Ovary (tissue), 9 donors: ENCODE measurements around the gene ALPP. TPM values are rescaled to one million over a fixed set of nuclear protein-coding genes. Genes with fewer than 3 reads are reported as not detected.

Source experiments
- DNase-seq, 5 donors: peaks; one replicate each; pipeline ENCODE4 v3.0.0-alpha.2; 2019 to 2020
- H3K27ac ChIP-seq, 2 donors: fragments of 200-600 bp; one replicate each; pipeline versions ENCODE4 v1.5.1 to v1.8.0; 2019 to 2022
- H3K27me3 ChIP-seq: fragments of 200-600 bp; one replicate; pipeline ENCODE4 v1.8.0; 2022
- H3K36me3 ChIP-seq: fragments of 200-600 bp; sonication (generic); one replicate; pipeline ENCODE4 v1.5.1; 2019
- H3K4me1 ChIP-seq: one replicate; pipeline ENCODE4 v1.8.1; 2013; ENCODE audit warnings: mild to moderate bottlenecking, moderate library complexity; ENCODE audit not compliant: insufficient read depth
- H3K4me3 ChIP-seq: fragments of 200-600 bp; sonication (generic); one replicate; pipeline ENCODE4 v1.5.1; 2017
- H3K9me3 ChIP-seq, 2 donors: fragments of 200-600 bp in 1 of 2; sonication (generic) in 1 of 2; one replicate each; pipeline versions ENCODE4 v1.5.1 to v1.8.1; 2013 to 2019; ENCODE audit warnings: mild to moderate bottlenecking in 1 of 2, moderate library complexity in 1 of 2
- EP300 ChIP-seq: sonication (generic); formaldehyde crosslinking; IDR thresholded peaks from one replicate; pipeline ENCODE4 v1.6.1; 2017; ENCODE audit warnings: antibody characterized with exemption
- POLR2A ChIP-seq: fragments of 450-650 bp; IDR thresholded peaks from one replicate; pipeline ENCODE4 v1.6.1; 2017; ENCODE audit warnings: antibody characterized with exemption, mild to moderate bottlenecking, moderate library complexity
- WGBS, 3 donors: extraction: QIAGEN DNeasy Blood & Tissue Kit in 1 of 3; methylation state at CpG; one replicate each; pipeline versions ENCODE4 v1.1.5 to v1.1.7; 2013 to 2017; 5-methylcytosine and 5-hydroxymethylcytosine counted together
- intact Hi-C, 4 donors: fragments of 100-400 bp; cut with DNase I; formaldehyde crosslinking; loops; one replicate each; pipeline versions ENCODE4 v1.11.0 to v1.15.1; 2022 to 2023
- polyA plus RNA-seq, 2 donors: library from polyadenylated mRNA; stranded (reverse); fragments of 200-250 nt in 1 of 2; fragments of 350-450 nt in 1 of 2; fragmentation: Illumina TruSeq in 1 of 2; extraction: RNeasy Lipid Tissue Mini Kit (QIAGEN cat#74804) in 1 of 2; gene quantifications; one replicate each; pipeline ENCODE4 v1.2.3, GENCODE V29; 2013 to 2014
- total RNA-seq, 7 donors: library from RNA; depleted of rRNA in 2 of 7; stranded (reverse); fragments of >200 nt in 2 of 7; fragmentation: NEBNext Ultra II Directional in 3 of 7; extraction: Animal tissue kit (Norgen Biotek cat#: 25700) in 3 of 7; gene quantifications; one replicate each; pipeline versions ENCODE4 v1.1.0 to v1.2.4, GENCODE V29; 2016 to 2023
- TF ChIP-seq, protein P1 (sequence below), 3 donors: fragments of 450-650 bp in 2 of 3; fragments of 200-600 bp in 1 of 3; IDR thresholded peaks; one replicate each; pipeline versions ENCODE4 v1.5.1 to v1.8.0; 2016 to 2022; ENCODE audit warnings: antibody characterized with exemption in 3 of 3, mild to moderate bottlenecking in 1 of 3
- donor health status: DM: no; HTN: no; CAD: no; lungs with moderate emphysema.
- donor health status: DM: no; HTN: no; CAD: no.
- donor health status: Bipolar disorder and iron deficiency.
- donor health status: DM: yes; HTN: yes; CAD: no.
- donor health status: DM: no; HTN: no; CAD: no.
- donor health status: DM: yes; HTN: yes; CAD: no.

The ALPP gene
- total and polyA plus RNA-seq, 9 donors: 0.20 to 21.6 (median 8.5) TPM; not detected in 4

DNA sequence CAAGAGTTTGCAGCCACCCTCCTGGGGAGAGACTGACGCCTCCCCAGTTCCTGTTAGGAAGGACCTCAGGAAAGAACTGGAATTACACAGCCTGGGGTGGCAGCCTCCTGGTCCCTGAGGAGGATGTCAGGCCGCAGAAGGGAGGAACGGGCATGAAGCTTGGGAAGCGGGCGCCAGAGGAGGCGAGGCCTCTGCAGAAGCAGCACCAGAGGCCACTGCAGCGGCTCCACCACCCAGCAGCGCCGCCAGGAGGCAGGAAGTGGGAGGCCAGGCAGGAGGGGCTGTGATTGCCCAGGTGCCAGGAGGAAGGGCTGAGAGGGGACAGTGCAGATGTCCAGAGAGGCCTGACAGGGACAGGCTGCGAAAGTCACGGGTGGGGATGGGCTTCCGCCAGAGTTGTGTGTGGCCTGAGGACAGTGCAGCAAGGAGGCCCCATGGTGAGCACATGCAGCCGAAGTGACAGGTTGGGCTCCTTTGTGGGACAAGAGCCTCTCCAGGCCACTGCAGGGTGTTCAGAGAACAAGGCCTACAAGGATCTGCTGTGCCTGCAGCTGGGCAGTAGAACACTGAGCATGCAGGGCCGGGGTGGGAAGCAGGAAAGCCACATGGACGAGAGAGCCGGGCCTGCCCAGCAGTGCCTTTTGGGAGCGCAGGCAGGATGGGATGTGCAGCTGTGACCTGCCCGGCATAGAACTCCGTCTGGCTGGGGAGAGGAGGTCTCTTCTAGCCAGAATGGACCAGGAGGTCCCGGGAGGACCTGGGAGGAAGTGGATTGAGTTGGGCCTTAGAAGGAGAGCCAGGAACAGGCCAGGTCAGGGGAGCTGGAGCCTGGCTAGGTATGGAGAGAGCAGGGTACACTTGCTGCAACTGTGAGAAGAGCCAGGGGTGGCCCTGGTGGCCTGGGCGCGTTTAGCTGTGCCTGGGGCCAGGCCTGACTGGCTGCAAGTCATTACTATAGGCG is 39.1 kb upstream of the ALPP start:
- intact Hi-C loops: no loop called here
- no peak for TF ChIP-seq POLR2A
- TF ChIP-seq, protein P1, sequence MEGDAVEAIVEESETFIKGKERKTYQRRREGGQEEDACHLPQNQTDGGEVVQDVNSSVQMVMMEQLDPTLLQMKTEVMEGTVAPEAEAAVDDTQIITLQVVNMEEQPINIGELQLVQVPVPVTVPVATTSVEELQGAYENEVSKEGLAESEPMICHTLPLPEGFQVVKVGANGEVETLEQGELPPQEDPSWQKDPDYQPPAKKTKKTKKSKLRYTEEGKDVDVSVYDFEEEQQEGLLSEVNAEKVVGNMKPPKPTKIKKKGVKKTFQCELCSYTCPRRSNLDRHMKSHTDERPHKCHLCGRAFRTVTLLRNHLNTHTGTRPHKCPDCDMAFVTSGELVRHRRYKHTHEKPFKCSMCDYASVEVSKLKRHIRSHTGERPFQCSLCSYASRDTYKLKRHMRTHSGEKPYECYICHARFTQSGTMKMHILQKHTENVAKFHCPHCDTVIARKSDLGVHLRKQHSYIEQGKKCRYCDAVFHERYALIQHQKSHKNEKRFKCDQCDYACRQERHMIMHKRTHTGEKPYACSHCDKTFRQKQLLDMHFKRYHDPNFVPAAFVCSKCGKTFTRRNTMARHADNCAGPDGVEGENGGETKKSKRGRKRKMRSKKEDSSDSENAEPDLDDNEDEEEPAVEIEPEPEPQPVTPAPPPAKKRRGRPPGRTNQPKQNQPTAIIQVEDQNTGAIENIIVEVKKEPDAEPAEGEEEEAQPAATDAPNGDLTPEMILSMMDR (IDR thresholded peaks at IDR 0.05): no peak
- no peak for TF ChIP-seq EP300
- no peaks in the 10 kb centered on the region for H3K9me3 ChIP-seq
- H3K27ac ChIP-seq: no peak overlapping the region
- H3K27me3 ChIP-seq: no peaks in the 10 kb centered on the region
- H3K36me3 ChIP-seq: no peaks in the 10 kb centered on the region
- H3K4me1 ChIP-seq: no peaks in the 10 kb centered on the region
- WGBS, 3 donors: 84 to 88% (median 85%) methylated on average over 23 of the region's 23 CpGs
- no peak overlapping the region for H3K4me3 ChIP-seq
- peak in 2 of 5 donors; percentile 16 to 28 for DNase-seq

DNA sequence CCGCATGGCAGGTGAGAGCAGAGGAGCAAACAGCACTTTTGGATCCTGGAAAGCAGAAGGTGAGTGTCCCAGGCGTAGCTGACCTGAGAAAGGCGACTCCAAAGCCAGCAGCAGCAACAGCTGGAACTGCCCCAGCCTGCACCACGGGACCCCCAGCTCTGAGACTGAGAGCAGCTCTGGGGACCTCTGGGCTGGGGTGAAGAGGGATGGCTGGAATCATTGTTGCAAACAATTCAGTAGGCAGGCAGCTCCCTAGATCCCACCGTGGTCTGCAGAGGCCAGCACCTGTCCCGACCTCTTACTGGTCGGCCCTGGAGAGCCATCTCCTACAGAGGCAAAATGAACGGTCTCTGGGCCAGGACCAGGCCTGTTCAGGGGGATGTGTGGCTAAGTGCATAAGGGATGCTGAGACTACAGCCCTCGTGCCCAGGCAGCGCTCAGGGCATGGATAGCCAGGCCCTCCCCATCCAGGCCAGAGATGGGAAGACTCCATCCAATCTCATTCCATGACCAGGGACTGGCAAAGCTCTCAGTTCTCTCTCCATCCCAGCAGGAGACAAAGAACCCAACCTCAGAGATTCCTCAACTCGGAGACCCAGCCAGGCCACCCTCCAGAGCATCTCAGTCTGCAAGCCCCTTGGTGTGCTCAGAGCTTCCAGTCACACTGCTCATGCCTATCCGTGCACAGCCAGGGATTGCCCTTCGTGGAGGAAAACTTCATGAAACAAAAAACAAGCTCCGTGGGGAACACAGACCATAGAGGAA is 38.2 kb upstream of the ALPP start:
- Histone ChIP-seq H3K4me3 (no peak overlapping the region), H3K27me3 (no peaks in the 10 kb centered on the region), H3K9me3 (no peaks in the 10 kb centered on the region), H3K27ac (no peak overlapping the region), H3K4me1 (no peaks in the 10 kb centered on the region), H3K36me3 (no peaks in the 10 kb centered on the region)
- WGBS, 3 donors: 87 to 94% (median 88%) methylated on average over 14 of the region's 14 CpGs
- no peak for TF ChIP-seq POLR2A
- TF ChIP-seq EP300: no peak
- TF ChIP-seq, protein P1 (IDR thresholded peaks at IDR 0.05): no peak
- DNase-seq: peak in 2 of 5 donors; percentile 8 to 21
- intact Hi-C loops: no loop called here

DNA sequence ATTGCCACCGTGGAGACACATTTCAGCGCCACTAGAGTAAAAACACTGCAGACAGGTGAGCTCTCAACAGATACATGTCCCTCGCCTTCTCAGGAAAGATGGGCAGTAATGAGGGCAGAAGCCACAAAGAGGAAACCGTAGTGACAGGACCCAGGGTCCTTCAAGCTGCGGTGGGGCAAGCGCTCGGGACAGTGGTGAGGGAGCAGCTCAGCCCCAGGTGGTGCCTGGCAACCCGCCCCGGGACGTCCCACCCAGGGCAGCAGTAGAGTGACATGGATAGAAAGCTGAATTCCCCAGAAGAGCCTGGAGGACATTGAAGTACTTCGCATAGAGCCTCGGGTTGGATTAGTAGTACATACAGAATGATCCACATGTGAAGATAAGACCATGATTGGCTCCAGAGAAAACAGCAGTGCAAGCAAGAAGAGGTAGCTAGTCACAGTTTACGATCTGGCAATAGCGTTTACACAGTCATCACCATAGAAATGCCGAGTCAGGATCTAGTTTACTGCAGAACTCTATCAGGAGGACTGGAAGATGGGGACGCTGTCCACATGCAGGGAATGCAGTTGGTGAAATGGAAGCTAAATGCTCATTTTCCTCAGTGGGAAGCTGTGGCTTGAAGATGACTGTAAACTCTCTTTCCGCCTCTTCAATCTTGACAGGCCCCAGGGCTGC is 37.4 kb upstream of the ALPP start:
- Histone ChIP-seq H3K36me3 (no peaks in the 10 kb centered on the region), H3K4me3 (no peak overlapping the region), H3K9me3 (no peaks in the 10 kb centered on the region), H3K27me3 (no peaks in the 10 kb centered on the region), H3K27ac (no peak overlapping the region), H3K4me1 (no peaks in the 10 kb centered on the region)
- TF ChIP-seq EP300 (no peak), POLR2A (no peak)
- TF ChIP-seq, protein P1 (IDR thresholded peaks at IDR 0.05): no peak
- DNase-seq: peak in 1 of 5 donors; percentile 21
- intact Hi-C loops: no loop called here
- 77 to 84% (median 82%) methylated on average over 17 of the region's 17 CpGs for WGBS, 3 donors

DNA sequence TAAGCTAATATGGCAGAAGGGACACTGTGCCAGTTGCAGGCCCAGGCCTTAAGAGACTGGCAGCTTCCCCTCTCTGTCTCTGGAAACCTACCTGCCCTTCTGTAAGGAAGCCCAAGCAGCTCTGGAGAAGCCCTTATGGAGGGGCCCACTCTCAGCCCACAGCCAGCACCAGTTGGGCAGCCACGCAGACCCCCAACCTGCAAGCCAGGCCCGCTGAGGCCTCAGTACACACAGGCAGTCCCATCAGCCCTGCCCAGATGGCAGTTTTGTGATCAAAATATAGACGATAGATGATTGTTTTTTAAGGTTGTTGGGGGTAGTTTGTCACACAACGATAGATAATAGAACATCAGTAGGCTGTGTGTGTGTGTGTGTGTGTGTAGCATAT is 36.8 kb upstream of the ALPP start:
- H3K4me3 ChIP-seq: no peak overlapping the region
- H3K4me1 ChIP-seq: no peaks in the 10 kb centered on the region
- no peaks in the 10 kb centered on the region for H3K27me3 ChIP-seq
- no peak overlapping the region for H3K27ac ChIP-seq
- WGBS, 3 donors: 85 to 90% (median 89%) methylated on average over 4 of the region's 4 CpGs
- no peak for TF ChIP-seq EP300
- H3K9me3 ChIP-seq: no peaks in the 10 kb centered on the region
- intact Hi-C loops: no loop called here
- H3K36me3 ChIP-seq: no peaks in the 10 kb centered on the region
- DNase-seq: peak in 1 of 5 donors; percentile 13
